ENCODE measurements around the gene ASF1A.

Gene ASF1A

GRCh38 chr6:118893064-118893806, 717 bp upstream of the ASF1A start:
- peak overlapping the region; percentile 98 for H3K27ac ChIP-seq
- TF ChIP-seq, protein P1, sequence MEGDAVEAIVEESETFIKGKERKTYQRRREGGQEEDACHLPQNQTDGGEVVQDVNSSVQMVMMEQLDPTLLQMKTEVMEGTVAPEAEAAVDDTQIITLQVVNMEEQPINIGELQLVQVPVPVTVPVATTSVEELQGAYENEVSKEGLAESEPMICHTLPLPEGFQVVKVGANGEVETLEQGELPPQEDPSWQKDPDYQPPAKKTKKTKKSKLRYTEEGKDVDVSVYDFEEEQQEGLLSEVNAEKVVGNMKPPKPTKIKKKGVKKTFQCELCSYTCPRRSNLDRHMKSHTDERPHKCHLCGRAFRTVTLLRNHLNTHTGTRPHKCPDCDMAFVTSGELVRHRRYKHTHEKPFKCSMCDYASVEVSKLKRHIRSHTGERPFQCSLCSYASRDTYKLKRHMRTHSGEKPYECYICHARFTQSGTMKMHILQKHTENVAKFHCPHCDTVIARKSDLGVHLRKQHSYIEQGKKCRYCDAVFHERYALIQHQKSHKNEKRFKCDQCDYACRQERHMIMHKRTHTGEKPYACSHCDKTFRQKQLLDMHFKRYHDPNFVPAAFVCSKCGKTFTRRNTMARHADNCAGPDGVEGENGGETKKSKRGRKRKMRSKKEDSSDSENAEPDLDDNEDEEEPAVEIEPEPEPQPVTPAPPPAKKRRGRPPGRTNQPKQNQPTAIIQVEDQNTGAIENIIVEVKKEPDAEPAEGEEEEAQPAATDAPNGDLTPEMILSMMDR (IDR thresholded peaks at IDR 0.05), result no peak
- no peak for TF ChIP-seq ZFX (IDR thresholded peaks at IDR 0.05; ENCODE audit: borderline replicate concordance)

- TF ChIP-seq ZFX (IDR thresholded peaks at IDR 0.05; ENCODE audit: borderline replicate concordance), result no peak
- TF ChIP-seq, protein P1 (IDR thresholded peaks at IDR 0.05), result no peak
- H3K27ac ChIP-seq, result peak overlapping the region; percentile 98
Measured at GRCh38 chr6:118894425-118895260, 691 bp downstream of the ASF1A start.

DNA sequence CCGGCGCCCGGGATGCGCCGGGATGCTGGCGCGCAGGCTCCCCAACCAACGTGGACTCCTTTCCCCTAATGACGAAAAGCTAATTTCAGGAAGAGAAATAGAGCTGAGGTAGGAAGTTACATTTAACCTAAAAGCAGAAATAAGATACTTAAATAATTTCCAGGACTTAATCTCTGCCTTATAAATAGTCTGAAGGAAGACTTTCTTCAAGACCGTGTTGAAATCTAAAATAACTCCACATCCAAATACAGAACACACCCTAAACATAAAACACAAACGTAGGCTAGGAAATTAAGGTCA, 1.3 kb downstream of the ASF1A start:
- H3K27ac ChIP-seq, result peak overlapping the region; percentile 98

GRCh38 chr6:118895859-118896258, 1.9 kb downstream of the ASF1A start:
- H3K27ac ChIP-seq, result peak overlapping the region; percentile 98

More for the DNA sequence above, 1.3 kb downstream of the ASF1A start:
- TF ChIP-seq, protein P1 (IDR thresholded peaks at IDR 0.05), result no peak
- TF ChIP-seq ZFX (IDR thresholded peaks at IDR 0.05; ENCODE audit: borderline replicate concordance), result no peak

DNA sequence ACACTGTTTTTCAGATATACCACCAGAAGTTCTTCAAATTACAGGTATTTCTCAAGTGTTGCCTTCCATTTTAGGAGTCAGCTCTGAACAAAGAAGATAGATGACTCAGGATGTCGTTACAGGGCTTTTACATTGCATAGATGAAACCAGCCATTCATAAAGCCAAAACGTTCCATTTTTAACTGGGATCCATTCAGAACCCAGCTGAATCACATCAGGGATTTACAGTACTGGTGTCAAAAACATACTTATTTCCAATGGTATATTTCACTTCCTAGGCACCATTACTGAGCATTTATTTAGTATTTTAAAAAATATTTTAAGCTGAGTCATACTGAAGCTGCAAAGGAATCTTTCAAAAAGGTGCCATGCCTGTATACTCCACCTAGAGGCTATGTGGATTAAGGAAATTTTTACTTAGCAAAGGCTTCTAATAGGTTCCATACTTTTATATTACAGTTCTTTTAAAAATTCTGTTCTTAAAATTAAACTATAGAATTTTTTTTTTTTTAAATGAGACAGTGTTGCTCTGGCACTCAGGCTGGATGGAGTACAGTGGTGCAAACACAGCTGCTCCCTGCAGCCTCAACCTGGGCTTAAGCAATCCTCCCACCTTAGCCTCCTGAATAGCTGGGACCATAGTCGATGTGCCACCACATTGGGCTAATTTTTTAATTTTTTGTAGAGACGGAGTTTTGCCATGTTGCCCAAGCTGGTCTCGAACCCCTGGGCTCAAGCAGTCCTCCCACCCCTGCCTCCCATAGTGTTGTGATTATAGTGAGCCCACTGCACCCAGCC, 2.6 kb downstream of the ASF1A start:
- TF ChIP-seq ZFX (IDR thresholded peaks at IDR 0.05; ENCODE audit: borderline replicate concordance), result no peak
- TF ChIP-seq, protein P1 (IDR thresholded peaks at IDR 0.05), result peak; percentile 77
- H3K27ac ChIP-seq, result peak overlapping the region; percentile 98

More at GRCh38 chr6:118895859-118896258, 1.9 kb downstream of the ASF1A start:
- TF ChIP-seq, protein P1 (IDR thresholded peaks at IDR 0.05), result no peak
- TF ChIP-seq ZFX (IDR thresholded peaks at IDR 0.05; ENCODE audit: borderline replicate concordance), result no peak

- H3K27ac ChIP-seq, result no peak overlapping the region
- no peak for TF ChIP-seq ZFX (IDR thresholded peaks at IDR 0.05; ENCODE audit: borderline replicate concordance)
- TF ChIP-seq, protein P1 (IDR thresholded peaks at IDR 0.05), result no peak
Measured at GRCh38 chr6:118897386-118897785, 3.4 kb downstream of the ASF1A start.

All from 22Rv1 (cell line).